ENCODE results near the gene POLR3B. TPM values are rescaled to one million over a fixed set of nuclear protein-coding genes. Genes with fewer than 3 reads are reported as not detected.
A peak's percentile ranks its signal among the peaks of the same experiment; 100 is the strongest.
"Not testable (repeated sequence)": the region's sequence is repeated elsewhere in the genome, so short reads cannot be mapped to it uniquely, and the experiment has no call there.

The POLR3B gene
- total RNA-seq, 1 donor from 2014 or later = 13.9 TPM

GRCh38 chr12:106461730-106462129 is 104.2 kb downstream of the POLR3B start:
- DNase-seq = no peak

GRCh38 chr12:106465605-106466004 is 108.1 kb downstream of the POLR3B start:
- not testable (repeated sequence) for DNase-seq

GRCh38 chr12:106475662-106476061 is 118.1 kb downstream of the POLR3B start:
- DNase-seq = not testable (repeated sequence)

GRCh38 chr12:106477627-106478026 is 120.1 kb downstream of the POLR3B start:
- DNase-seq = not testable (repeated sequence)

- no peak for DNase-seq
Observed at GRCh38 chr12:106480251-106480650, 122.7 kb downstream of the POLR3B start.

GRCh38 chr12:106481246-106481645 is 123.7 kb downstream of the POLR3B start:
- no peak for DNase-seq

- no peak for DNase-seq
Observed at GRCh38 chr12:106487664-106488063, 130.1 kb downstream of the POLR3B start.

- no peak for DNase-seq
Observed at GRCh38 chr12:106488884-106489283, 131.3 kb downstream of the POLR3B start.

- DNase-seq = no peak
Observed at GRCh38 chr12:106490264-106490663, 132.7 kb downstream of the POLR3B start.

- no peak for DNase-seq
Observed at GRCh38 chr12:106492857-106493256, 135.3 kb downstream of the POLR3B start.

- peak; percentile 44 for DNase-seq
Observed at GRCh38 chr12:106493531-106493930, 136.0 kb downstream of the POLR3B start.

- no peak for DNase-seq
Observed at GRCh38 chr12:106495354-106495965, 137.9 kb downstream of the POLR3B start.

GRCh38 chr12:106498056-106498455 is 140.5 kb downstream of the POLR3B start:
- no peak for DNase-seq

GRCh38 chr12:106499628-106500027 is 142.1 kb downstream of the POLR3B start:
- DNase-seq = no peak

- DNase-seq = no peak
Observed at GRCh38 chr12:106506691-106507090, 149.1 kb downstream of the POLR3B start.

GRCh38 chr12:106508966-106509365 is 151.4 kb downstream of the POLR3B start:
- no peak for DNase-seq

GRCh38 chr12:106511365-106511764 is 153.8 kb downstream of the POLR3B start:
- DNase-seq = no peak

GRCh38 chr12:106517314-106517713 is 159.8 kb downstream of the POLR3B start:
- no peak for DNase-seq

GRCh38 chr12:106519607-106520021 is 162.1 kb downstream of the POLR3B start:
- DNase-seq = peak; percentile 2

- no peak for DNase-seq
Observed at GRCh38 chr12:106521901-106522300, 164.4 kb downstream of the POLR3B start.

- no peak for DNase-seq
Observed at GRCh38 chr12:106522708-106523107, 165.2 kb downstream of the POLR3B start.

- no peak for DNase-seq
Observed at GRCh38 chr12:106527356-106527755, 169.8 kb downstream of the POLR3B start.

GRCh38 chr12:106541201-106541600 is 183.7 kb downstream of the POLR3B start:
- DNase-seq = no peak

- no peak for DNase-seq
Observed at GRCh38 chr12:106551410-106551809, 193.9 kb downstream of the POLR3B start.

- DNase-seq = no peak
Observed at GRCh38 chr12:106552228-106552627, 194.7 kb downstream of the POLR3B start.
